Adrenal gland (tissue), 5 donors: Measurements from ENCODE around the gene DNAAF2.

Source experiments
- CTCF ChIP-seq, 6 experiments: fragments of 450-650 bp in 4 of 6; fragments of 200-600 bp in 2 of 6; sonication (generic) in 1 of 6; IDR thresholded peaks; 1 replicate in 5 of 6; 2 replicates in 1 of 6; pipeline versions ENCODE4 v1.5.1 to v1.8.0; 2016 to 2021; ENCODE audit warnings: antibody characterized with exemption in 6 of 6, mild to moderate bottlenecking in 2 of 6, moderate library complexity in 1 of 6
- POLR2A ChIP-seq, 2 donors: fragments of 450-650 bp; IDR thresholded peaks; one replicate each; pipeline ENCODE4 v1.6.1; 2017; ENCODE audit warnings: antibody characterized with exemption in 2 of 2, mild to moderate bottlenecking in 2 of 2, moderate library complexity in 1 of 2
- donor health status: DM: no; HTN: no; CAD: no.

DNA sequence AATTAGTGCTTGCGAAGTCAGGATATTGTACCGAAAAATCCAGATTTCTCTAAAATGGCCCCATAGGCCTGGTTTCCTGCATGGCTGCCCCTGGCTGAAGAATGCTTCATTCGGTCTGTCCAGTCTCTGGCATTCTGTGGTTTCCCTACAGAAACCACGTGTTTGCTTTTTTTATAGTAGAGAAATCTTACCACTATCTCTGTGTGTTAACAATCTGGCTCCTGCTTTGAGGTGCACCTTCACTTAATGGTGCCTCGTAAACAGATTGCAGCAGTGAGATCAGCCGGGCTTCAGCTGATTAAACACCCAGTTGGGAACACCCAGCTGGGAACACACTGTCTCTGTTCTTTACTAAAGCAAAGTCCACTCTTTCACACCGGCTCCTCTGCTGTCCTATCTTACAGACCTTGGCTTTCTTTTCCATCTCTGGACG is 6.7 kb upstream of the DNAAF2 start:
- TF ChIP-seq CTCF (IDR thresholded peaks at IDR 0.05) (no peak), POLR2A (IDR thresholded peaks at IDR 0.05) (no peak)
